ENCODE data around the gene PITX1.

GRCh38 chr5:135030123-135030955 lies 3.7 kb downstream of the PITX1 start:
- TF ChIP-seq CTCF (conservative IDR thresholded peaks at IDR 0.05; ENCODE audit: low read length) = no peak
- TF ChIP-seq EZH2phosphoT487 (IDR thresholded peaks at IDR 0.05; ENCODE audit: borderline replicate concordance, low read depth, low read length) = no peak
